Chondrocyte (in vitro differentiated cells): ENCODE measurements around the gene ABCA6. TPM values are rescaled to one million over a fixed set of nuclear protein-coding genes. Genes with fewer than 3 reads are reported as not detected.

ENCODE experiments used
- DNase-seq: peaks from one replicate; pipeline ENCODE4 v3.0.0; 2021; ENCODE audit warnings: mixed read lengths, low spot score
- H3K27ac Mint-ChIP-seq: one replicate; pipeline ENCODE4 v1.8.0; 2021; ENCODE audit warnings: mild to moderate bottlenecking, moderate library complexity, mixed read lengths; ENCODE audit not compliant: unreplicated experiment
- H3K27me3 Mint-ChIP-seq: 2 replicates; pipeline ENCODE4 v1.8.0; 2021; ENCODE audit warnings: low read depth, mixed read lengths
- H3K36me3 Mint-ChIP-seq: 2 replicates; pipeline ENCODE4 v1.8.0; 2021; ENCODE audit warnings: low read depth, mixed read lengths
- H3K4me1 Mint-ChIP-seq: 2 replicates; pipeline ENCODE4 v1.8.0; 2021; ENCODE audit warnings: low read depth, mild to moderate bottlenecking, mixed read lengths
- H3K4me3 Mint-ChIP-seq: one replicate; pipeline ENCODE4 v1.8.0; 2021; ENCODE audit warnings: mild to moderate bottlenecking, moderate library complexity, mixed read lengths; ENCODE audit not compliant: unreplicated experiment
- H3K9me3 Mint-ChIP-seq: 2 replicates; pipeline ENCODE4 v1.8.0; 2021; ENCODE audit warnings: low read depth, mixed read lengths
- microRNA-seq: library from miRNA; unstranded; fragments of <30 nt; microRNA quantifications from one replicate; pipeline ENCODE4 v1.2.0, GENCODE V29; 2020; ENCODE audit warnings: borderline number of aligned reads
- total RNA-seq: library from RNA; stranded (reverse); gene quantifications from 3 replicates; pipeline ENCODE4 v1.2.1, GENCODE V29; 2021
- TF ChIP-seq, protein P1 (sequence below): fragments of 200-600 bp; sonication (generic); IDR thresholded peaks from 2 replicates; pipeline ENCODE4 v1.5.0; 2021; ENCODE audit warnings: antibody characterized with exemption, mild to moderate bottlenecking, moderate library complexity

Gene ABCA6
- total RNA-seq, 1 donor from 2014 or later = 0.30 TPM

DNA sequence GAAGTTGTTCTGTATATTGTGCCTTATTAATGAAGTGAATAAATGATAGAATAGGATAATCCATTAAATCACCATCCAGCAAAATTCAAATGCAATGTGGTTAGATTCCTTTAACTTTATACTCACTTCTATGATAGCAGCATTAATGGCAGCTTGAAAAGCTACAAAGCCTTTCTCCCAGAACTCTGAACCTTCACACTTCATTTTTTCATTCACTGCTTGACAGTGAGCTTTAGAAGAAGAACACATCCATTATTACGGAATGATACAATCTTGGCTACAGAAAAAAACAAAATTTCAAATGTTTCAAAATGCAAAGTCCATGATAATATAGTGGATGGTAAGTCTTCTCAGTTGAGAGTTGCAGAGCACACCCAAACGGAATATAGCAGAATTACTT lies 97.3 kb downstream of the ABCA6 start:
- Mint-ChIP-seq H3K4me1 (peaks cover 13% of the 10 kb centered on the region), H3K36me3 (no peaks in the 10 kb centered on the region), H3K27ac (no peak overlapping the region), H3K9me3 (no peaks in the 10 kb centered on the region), H3K27me3 (no peaks in the 10 kb centered on the region), H3K4me3 (no peak overlapping the region)
- TF ChIP-seq, protein P1, sequence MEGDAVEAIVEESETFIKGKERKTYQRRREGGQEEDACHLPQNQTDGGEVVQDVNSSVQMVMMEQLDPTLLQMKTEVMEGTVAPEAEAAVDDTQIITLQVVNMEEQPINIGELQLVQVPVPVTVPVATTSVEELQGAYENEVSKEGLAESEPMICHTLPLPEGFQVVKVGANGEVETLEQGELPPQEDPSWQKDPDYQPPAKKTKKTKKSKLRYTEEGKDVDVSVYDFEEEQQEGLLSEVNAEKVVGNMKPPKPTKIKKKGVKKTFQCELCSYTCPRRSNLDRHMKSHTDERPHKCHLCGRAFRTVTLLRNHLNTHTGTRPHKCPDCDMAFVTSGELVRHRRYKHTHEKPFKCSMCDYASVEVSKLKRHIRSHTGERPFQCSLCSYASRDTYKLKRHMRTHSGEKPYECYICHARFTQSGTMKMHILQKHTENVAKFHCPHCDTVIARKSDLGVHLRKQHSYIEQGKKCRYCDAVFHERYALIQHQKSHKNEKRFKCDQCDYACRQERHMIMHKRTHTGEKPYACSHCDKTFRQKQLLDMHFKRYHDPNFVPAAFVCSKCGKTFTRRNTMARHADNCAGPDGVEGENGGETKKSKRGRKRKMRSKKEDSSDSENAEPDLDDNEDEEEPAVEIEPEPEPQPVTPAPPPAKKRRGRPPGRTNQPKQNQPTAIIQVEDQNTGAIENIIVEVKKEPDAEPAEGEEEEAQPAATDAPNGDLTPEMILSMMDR = no peak
- DNase-seq = no peak

DNA sequence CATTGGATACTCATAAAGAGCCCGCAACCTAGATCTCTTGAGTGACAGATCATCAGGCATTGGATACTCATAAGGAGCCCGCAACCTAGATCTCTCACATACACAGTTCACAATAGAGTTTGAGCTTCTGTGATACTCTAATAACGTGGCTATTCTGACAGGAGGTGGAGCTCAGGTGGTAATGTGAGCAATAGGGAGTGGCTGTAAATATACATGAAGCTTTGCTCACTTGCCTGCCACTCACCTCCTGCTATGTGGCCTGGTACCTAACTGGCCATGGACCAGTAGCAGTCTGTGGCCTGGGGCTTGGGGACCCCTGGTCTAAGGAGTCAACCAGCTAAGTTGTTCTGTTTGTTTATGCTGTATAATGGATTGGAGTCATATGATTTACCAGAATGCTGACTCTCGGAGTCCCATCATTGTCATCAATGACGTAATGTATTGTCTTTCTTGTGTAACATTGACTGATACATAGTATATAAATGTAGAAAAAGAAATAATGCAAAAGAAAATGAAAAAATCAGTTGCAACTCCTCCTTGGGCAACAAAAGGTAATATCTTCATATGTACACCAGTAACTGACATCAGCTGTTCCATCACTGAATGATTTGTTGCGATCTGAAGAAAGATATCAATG lies 98.5 kb downstream of the ABCA6 start:
- TF ChIP-seq, protein P1 = no peak
- Mint-ChIP-seq H3K4me3 (no peak overlapping the region), H3K27me3 (no peaks in the 10 kb centered on the region), H3K27ac (no peak overlapping the region), H3K36me3 (no peaks in the 10 kb centered on the region), H3K9me3 (peaks cover 6% of the 10 kb centered on the region), H3K4me1 (peaks cover 13% of the 10 kb centered on the region)
- DNase-seq = no peak

DNA sequence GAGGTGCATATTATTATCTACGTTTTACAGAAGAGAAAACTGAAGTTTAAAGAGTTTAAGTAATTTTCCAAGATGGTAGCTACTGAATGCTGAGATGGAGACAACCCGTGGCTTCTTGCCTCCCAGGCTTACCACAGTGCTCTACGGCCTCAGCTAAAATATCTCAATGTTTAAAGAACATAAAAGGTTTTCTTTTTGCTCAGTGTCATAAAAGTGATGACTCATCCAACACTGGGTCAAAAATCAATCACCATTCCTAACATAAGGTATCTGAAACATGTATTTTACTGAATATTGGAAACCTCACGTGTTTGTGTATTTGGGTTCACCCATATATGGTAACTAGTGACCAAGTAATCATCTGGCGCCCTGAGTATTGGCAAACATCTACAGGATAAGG lies 99.4 kb downstream of the ABCA6 start:
- Mint-ChIP-seq H3K36me3 (peaks cover 2% of the 10 kb centered on the region), H3K9me3 (peaks cover 13% of the 10 kb centered on the region), H3K27me3 (no peaks in the 10 kb centered on the region), H3K4me1 (peaks cover 5% of the 10 kb centered on the region), H3K4me3 (no peak overlapping the region), H3K27ac (no peak overlapping the region)
- no peak for DNase-seq
- TF ChIP-seq, protein P1 = no peak

DNA sequence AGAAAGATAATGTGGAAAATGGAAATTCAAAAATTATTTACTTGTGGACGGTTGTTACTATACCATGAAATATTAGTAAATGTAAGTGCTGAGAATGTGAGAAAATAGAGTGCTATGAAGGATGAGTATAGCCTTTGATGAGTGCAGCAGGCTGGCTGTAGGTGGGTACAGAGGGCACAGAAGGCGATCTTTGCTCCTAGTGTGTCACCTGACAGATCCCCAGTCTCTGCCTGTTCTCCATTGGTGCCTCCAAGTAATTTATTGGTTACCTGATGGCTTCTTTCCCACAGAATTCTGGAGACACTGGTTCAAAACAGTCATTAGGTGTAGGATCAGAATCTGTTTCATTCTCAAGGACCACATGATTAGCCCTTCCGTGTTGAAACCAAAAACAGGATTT lies 109.9 kb downstream of the ABCA6 start:
- H3K4me3 Mint-ChIP-seq = no peak overlapping the region
- no peaks in the 10 kb centered on the region for H3K27me3 Mint-ChIP-seq
- DNase-seq = no peak
- H3K4me1 Mint-ChIP-seq = no peaks in the 10 kb centered on the region
- TF ChIP-seq, protein P1 = no peak
- no peak overlapping the region for H3K27ac Mint-ChIP-seq
- peaks cover 8% of the 10 kb centered on the region for H3K9me3 Mint-ChIP-seq
- H3K36me3 Mint-ChIP-seq = no peaks in the 10 kb centered on the region

DNA sequence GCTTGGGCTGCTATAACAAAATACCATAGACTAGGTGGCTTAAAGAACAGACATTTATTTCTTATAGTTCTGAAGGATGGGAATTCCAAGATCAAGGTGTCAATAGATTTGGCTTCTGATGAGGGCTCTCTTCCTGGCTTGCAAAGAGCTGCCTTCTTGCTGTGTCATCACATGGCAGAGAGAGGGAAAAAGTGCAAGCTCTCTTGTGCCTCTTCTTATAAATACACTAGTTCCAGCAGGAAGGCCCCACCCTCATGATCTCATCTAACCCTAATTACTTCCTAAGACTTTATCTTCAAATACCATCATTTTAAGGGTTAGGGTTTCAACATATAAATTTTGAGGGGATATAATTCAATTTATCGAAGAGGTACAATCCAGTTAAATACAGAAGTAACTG lies 111.5 kb downstream of the ABCA6 start:
- Mint-ChIP-seq H3K9me3 (no peaks in the 10 kb centered on the region), H3K36me3 (no peaks in the 10 kb centered on the region), H3K27me3 (no peaks in the 10 kb centered on the region), H3K27ac (no peak overlapping the region), H3K4me1 (no peaks in the 10 kb centered on the region), H3K4me3 (no peak overlapping the region)
- DNase-seq = no peak
- TF ChIP-seq, protein P1 = no peak

Small RNA genes lying within 50 kb of the gene (microRNA-seq; reads per million reads assigned to microRNA genes)
- gene MIR4524A (not detected), gene MIR4524B (not detected)

Other genes with a start within 250 kb of the ABCA6 start
- gene ABCA8, start 186.5 kb downstream of the ABCA6 start, total RNA-seq = 1.5 to 21.0 TPM (median 2.4 TPM) in 3 replicates
- 0.05 to 0.38 TPM (median 0.29 TPM) in 3 replicates for gene ABCA9, start 81.0 kb downstream of the ABCA6 start, total RNA-seq
- gene ABCA10, start 86.9 kb upstream of the ABCA6 start, total RNA-seq = 0.50 to 0.92 TPM (median 0.87 TPM) in 3 replicates
- gene ABCA5, start 185.2 kb upstream of the ABCA6 start, total RNA-seq = 7.7 to 8.7 TPM (median 8.2 TPM) in 3 replicates